Lower leg skin (tissue), 4 donors: ENCODE results near the gene TRPM8. TPM values are rescaled to one million over a fixed set of nuclear protein-coding genes. Genes with fewer than 3 reads are reported as not detected.
"Not testable (repeated sequence)": the region's sequence is repeated elsewhere in the genome, so short reads cannot be mapped to it uniquely, and the experiment has no call there.

Source experiments
- DNase-seq, 2 donors: peaks; one replicate each; pipeline ENCODE4 v3.0.0-alpha.2; 2019; ENCODE audit warnings: low spot score in 2 of 2
- H3K4me3 ChIP-seq: fragments of 200-600 bp; sonication (generic); 2 replicates; pipeline ENCODE4 v1.5.1; 2017; ENCODE audit warnings: mild to moderate bottlenecking, low read depth; ENCODE audit not compliant: poor library complexity, severe bottlenecking
- POLR2A ChIP-seq, 2 donors: fragments of 450-650 bp; IDR thresholded peaks; one replicate each; pipeline ENCODE4 v1.6.1; 2016 to 2017; ENCODE audit warnings: antibody characterized with exemption in 2 of 2, mild to moderate bottlenecking in 1 of 2, moderate library complexity in 1 of 2
- WGBS, 2 donors: methylation state at CpG; one replicate each; pipeline ENCODE4 v1.1.5; 2018; 5-methylcytosine and 5-hydroxymethylcytosine counted together
- intact Hi-C: fragments of 100-400 bp; cut with DNase I; formaldehyde crosslinking; loops from one replicate; pipeline ENCODE4 v1.15.0; 2023; ENCODE audit warnings: low total_unique reads
- total RNA-seq, 4 donors: library from RNA; depleted of rRNA; stranded (reverse); fragments of >200 nt; gene quantifications; one replicate each; pipeline ENCODE4 v1.1.0, GENCODE V29; 2016
- TF ChIP-seq, protein P1 (sequence below), 3 donors: fragments of 450-650 bp; IDR thresholded peaks; one replicate each; pipeline ENCODE4 v1.5.1; 2016; ENCODE audit warnings: antibody characterized with exemption in 3 of 3, mild to moderate bottlenecking in 3 of 3, moderate library complexity in 2 of 3

TRPM8 gene
- total RNA-seq, result under 1 TPM in 2 of 4 donors, not detected in 2; 0.46 TPM

DNA sequence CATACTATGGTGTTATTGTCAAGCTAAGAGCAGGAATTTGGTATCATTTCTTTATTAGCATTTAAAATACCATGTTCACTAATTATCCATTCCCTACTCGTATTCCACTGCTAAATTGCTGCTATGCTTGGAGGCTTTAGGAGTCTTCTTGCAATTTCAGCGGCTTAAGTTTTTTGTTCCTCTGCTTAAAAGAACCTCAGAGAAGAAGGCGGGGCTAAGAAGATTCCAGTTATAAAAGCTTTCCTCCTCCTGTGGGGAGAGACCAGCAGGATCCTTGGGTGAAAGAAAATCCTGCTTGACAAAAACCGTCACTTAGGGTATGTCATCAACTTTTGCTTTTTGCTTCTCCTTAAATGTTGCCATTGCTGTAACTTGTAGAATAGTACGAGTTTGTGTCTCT lies at the start of gene TRPM8:
Gene TRPM8 (plus strand): TSS at position 258 of the 400 bp plus-strand sequence. CDS start 9,165 bp downstream, outside the sequence.
- H3K4me3 ChIP-seq, result no peak within 1 kb of the TSS
- no peak for DNase-seq
- TF ChIP-seq, protein P1, sequence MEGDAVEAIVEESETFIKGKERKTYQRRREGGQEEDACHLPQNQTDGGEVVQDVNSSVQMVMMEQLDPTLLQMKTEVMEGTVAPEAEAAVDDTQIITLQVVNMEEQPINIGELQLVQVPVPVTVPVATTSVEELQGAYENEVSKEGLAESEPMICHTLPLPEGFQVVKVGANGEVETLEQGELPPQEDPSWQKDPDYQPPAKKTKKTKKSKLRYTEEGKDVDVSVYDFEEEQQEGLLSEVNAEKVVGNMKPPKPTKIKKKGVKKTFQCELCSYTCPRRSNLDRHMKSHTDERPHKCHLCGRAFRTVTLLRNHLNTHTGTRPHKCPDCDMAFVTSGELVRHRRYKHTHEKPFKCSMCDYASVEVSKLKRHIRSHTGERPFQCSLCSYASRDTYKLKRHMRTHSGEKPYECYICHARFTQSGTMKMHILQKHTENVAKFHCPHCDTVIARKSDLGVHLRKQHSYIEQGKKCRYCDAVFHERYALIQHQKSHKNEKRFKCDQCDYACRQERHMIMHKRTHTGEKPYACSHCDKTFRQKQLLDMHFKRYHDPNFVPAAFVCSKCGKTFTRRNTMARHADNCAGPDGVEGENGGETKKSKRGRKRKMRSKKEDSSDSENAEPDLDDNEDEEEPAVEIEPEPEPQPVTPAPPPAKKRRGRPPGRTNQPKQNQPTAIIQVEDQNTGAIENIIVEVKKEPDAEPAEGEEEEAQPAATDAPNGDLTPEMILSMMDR (IDR thresholded peaks at IDR 0.05), result no peak
- no peak for TF ChIP-seq POLR2A (IDR thresholded peaks at IDR 0.05)
- 18 to 20% methylated on average over 5 of the region's 5 CpGs for WGBS, 2 donors
- intact Hi-C loops, result no loop called here

GRCh38 chr2:233867993-233868532 lies 49.1 kb upstream of the TRPM8 start, which contains the start of gene MSL3B:
MSL3B (minus strand) TSS chr2:233868386.
- intact Hi-C loops, result no loop called here
- WGBS, 2 donors, result 10% methylated on average over 50 of the region's 50 CpGs
- DNase-seq, result no peak
- TF ChIP-seq, protein P1 (IDR thresholded peaks at IDR 0.05), result no peak
- TF ChIP-seq POLR2A (IDR thresholded peaks at IDR 0.05), result no peak
- H3K4me3 ChIP-seq, result peak within 1 kb of the TSS; percentile 17

- DNase-seq, result no peak
- WGBS, 2 donors, result 69 to 71% methylated on average over 4 of the region's 4 CpGs
- TF ChIP-seq, protein P1 (IDR thresholded peaks at IDR 0.05), result no peak
- TF ChIP-seq POLR2A (IDR thresholded peaks at IDR 0.05), result no peak
- intact Hi-C loops, result no loop called here
- no peak overlapping the region for H3K4me3 ChIP-seq
These were observed 45.7 kb upstream of the TRPM8 start for GRCh38 chr2:233871432-233871831.

GRCh38 chr2:233872125-233872524 lies 45.0 kb upstream of the TRPM8 start:
- H3K4me3 ChIP-seq, intact Hi-C loops, DNase-seq: not testable (repeated sequence)
- 34 to 40% methylated on average over 2 of the region's 2 CpGs for WGBS, 2 donors

DNA sequence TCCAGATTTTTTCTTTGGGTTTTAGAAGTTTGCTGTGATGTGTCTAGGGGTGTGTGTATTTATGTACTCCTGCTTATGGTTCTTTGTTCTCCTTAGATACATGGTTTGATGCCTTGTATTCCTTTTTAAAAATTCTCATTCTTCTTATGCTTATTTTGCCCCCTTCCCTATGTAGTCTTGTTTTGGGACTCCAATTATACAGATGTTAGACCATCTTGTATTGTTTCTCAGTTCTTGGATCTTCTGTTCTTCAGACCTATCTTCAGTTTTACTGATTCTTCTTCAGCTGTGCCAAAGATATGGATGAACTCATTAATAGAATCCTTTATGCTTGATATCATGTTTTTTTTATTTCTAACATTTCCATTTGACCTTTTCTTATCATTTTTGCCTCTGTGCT lies 34.8 kb upstream of the TRPM8 start:
- DNase-seq, result no peak
- TF ChIP-seq POLR2A (IDR thresholded peaks at IDR 0.05), result no peak
- TF ChIP-seq, protein P1 (IDR thresholded peaks at IDR 0.05), result no peak
- H3K4me3 ChIP-seq, result no peak overlapping the region
- intact Hi-C loops, result no loop called here

- no peak for TF ChIP-seq POLR2A (IDR thresholded peaks at IDR 0.05)
- TF ChIP-seq, protein P1 (IDR thresholded peaks at IDR 0.05), result no peak
- intact Hi-C loops, result no loop called here
- WGBS, 2 donors, result 83% methylated on average over 2 of the region's 2 CpGs
- no peak for DNase-seq
- no peak overlapping the region for H3K4me3 ChIP-seq
These were observed 24.4 kb upstream of the TRPM8 start for GRCh38 chr2:233892793-233893192.

DNA sequence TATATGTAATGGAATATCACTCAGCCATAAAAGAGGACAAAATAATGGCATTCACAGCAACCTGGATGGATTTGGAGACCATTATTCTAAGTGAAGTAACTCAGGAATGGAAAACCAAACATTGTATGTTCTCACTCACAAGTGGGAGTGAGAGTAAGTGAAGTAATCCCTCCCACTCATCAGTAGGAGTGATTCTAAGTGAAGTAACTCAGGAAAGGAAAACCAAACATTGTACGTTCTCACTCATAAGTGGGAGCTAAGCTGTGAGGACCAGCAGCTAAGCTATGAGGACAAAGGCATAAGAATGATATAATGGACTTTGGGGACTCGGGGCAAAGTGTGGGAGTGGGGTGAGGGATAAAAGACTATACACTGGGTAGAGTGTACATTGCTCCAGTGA lies 20.9 kb upstream of the TRPM8 start:
- intact Hi-C loops, DNase-seq, H3K4me3 ChIP-seq: not testable (repeated sequence)
- 78 to 84% methylated on average over 2 of the region's 2 CpGs for whole genome bisulfite sequencing, 2 donors
